HG03565 (cell line): ENCODE data around the gene NFIC.

Experiments used
- ATAC-seq: cut with Tn5 transposase; IDR thresholded peaks from one replicate; pipeline ENCODE4 v1.9.1; 2021; ENCODE audit warnings: mild to moderate bottlenecking, moderate library complexity; ENCODE audit not compliant: unreplicated experiment

Gene NFIC

GRCh38 chr19:3481241-3482090 lies 115.1 kb downstream of the NFIC start:
- ATAC-seq = no peak

DNA sequence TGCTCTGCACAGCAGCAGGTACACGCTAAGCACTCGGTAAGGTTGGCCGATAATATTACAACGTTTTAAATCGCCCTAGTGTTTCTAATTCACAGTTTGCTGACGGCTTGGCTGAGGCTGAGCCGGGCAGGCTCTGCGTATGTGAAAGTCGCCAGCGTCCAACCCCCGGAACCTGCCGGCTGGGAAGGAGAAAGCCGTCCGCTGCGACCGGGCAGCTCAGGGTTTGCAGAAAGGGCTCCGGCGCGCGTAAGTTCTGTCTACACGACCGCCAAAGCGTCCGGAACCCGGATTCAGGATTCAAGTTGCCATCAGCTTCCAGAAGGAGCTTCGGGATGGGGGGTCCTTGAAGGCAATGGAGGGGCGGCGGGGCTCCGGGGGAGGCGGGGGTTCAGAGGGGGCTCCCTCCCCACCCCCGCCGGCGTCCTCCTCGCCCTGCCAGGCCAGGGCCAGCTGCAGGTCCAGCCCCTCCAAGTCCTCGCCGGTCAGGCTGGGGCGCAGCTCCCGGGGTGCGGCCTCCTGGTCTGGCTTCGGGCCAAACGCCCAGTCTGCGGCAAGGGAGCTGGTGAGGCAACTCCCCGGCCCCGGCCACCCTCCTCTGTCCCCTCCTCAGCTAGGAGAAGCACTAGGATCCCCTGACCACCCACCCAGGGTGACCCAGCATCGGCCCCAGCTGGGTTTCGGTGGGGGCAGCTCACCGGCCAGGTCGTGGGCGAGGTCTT lies 116.3 kb downstream of the NFIC start:
- ATAC-seq = no peak

DNA sequence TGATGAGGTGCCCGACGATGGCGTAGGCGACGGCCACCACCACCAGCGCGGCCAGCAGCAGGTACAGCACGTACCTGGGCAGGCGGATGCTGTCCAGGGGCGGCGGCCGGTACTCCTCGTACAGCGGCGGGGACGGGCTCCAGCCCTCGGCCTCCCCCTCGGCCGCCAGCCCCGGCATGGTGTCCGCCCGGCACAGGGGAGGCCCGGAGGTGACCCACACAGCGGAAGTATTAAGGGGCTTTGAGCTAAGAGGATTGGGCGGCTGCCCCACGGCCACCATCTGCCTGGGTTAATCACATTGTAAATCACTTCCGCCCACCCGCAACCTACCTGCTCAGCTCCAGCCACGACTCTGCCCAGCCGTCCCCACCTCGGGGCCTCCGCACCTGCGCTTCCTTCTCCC lies 116.8 kb downstream of the NFIC start, which contains the start of gene SMIM44:
SMIM44 (minus strand) TSS at position 216 of the 403 bp plus-strand sequence; CDS start at position 178, 38 bp downstream.
- no peak for ATAC-seq

DNA sequence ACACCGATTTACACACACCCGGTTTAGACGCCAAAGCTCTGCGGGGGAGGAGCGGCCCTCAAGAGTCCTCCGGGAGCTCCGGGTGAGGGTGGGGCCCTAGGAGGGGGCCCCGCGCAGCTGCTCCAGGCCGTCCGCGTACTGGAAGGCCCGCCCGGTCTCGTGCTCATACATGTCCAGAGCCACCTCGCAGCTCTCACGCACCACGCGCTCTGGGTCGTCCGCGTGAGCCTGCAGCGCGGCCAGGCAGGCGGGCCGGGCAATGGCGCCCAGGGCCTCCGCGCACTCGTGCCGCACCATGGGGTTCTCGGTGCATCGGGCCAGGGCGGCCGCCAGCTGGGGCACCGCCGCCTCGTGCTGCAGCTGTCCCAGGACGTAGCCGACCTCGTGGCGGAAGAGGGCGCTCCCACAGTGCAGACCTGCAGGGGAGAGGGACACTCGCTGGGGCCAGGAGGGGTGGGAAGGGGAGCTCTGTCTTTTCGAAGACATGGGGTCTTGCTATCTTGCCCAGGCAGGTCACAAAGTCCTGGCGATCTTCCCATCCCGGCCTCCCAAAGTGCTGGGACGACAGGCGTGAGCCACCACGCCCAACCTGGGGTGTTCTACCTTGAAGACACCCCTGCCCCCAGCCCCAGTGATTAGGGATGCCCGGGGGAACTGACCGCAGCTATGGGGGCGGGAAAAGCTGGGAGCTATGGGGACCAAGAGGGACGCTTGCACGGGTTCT lies 125.2 kb downstream of the NFIC start:
- no peak for ATAC-seq

- no peak for ATAC-seq
Measured at GRCh38 chr19:3492131-3492839, 125.9 kb downstream of the NFIC start.

DNA sequence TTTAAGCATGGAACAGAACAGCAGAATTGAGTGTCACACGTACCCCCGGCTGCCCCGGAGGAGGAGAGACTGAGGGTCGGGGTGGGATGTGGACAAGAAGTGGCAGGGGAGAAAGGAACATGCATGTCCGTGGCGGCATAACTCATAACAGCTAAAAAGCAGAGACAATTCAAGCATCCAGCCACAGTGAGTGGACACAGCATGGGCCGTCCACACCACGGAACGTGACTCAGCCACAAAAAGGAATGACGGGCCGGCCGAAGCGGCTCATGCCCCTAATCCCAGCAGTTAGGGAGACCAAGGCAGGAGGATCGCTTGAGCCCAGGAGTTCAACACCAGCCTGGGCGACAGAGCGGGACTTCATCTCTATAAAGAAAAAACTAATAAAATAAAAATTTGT lies 126.5 kb downstream of the NFIC start:
- no peak for ATAC-seq

DNA sequence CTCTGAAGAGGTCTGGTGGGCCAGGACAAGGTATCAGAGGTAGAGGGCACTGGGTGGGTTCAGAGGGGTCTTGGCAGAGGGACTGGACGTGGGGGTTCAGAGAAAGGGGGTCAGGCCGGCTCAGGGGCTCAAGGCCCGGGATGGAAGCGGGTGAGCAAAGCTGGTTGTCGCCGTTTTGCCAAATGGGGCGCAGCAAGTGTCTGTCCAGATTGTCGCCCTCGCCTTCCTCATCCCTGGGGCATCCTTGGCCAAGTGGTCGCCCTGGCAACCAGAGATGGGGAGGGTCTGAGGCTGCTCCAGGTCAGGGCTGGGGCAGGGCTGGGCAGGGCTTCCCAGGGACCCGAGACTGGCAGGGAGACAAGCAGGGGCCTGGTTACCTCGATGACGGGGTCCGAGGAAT lies 127.3 kb downstream of the NFIC start:
- ATAC-seq = no peak

- no peak for ATAC-seq
Measured at GRCh38 chr19:3494051-3494450, 127.7 kb downstream of the NFIC start.

DNA sequence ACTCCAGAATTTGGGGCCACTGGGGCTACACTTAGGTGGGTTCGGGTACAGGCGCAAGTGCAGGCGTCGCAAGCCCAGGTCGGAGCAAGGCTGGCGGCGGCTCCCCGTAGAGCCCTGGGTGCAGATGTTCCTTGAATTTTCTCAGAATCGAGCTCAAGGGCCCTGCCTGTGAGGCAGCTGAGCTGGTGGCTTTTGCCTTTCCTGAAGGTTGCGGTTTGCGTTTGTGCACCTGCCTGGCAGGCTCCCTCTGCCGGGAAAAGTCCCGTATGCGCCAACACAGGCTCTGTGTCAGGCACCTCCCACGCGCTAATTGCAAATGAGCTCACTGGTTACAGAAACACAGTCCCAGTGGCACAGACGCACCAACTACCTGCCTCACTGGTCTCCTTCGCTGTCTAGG lies 128.2 kb downstream of the NFIC start:
- ATAC-seq = no peak

DNA sequence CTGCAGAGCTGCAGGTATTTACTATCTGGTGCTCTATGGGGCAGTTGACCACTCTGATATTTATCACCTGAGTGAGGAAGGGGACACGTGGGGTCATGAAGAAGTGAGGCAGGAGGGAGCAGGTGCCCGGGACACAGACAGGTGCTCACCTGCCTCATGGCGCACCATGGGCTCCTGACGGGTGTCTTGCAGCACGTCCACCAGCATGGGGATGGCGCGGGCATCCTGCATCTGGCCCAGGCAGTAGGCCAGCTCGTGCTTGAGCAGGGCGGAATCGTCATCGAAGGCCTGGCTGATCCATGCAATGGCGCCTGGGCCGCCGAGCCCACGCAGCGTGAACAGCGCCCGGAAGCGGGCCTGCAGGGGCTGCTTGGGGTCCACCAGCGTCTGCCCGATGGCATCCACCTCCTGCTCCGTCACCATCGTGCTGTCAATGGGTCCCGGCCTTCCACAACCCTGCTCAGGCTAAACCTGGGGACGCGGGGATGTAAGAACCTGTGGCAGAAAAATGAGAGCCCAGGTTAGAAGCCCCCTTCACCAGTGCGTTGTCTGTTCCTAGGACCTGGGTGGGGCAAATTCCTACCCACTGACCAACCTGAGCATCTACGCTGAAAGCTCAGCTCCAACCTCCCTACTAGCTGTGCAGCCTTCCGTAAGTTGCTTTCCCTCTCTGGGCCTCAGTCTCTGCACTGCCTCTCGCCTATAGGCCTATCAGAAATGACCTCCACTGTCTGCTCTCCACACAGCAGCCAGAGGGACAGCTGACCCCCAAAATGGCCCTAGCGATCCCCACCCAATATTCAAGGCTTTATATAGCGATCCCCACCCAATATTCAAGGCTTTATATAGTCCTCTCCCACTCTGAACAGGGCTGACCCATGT lies 130.2 kb downstream of the NFIC start:
- no peak for ATAC-seq

DNA sequence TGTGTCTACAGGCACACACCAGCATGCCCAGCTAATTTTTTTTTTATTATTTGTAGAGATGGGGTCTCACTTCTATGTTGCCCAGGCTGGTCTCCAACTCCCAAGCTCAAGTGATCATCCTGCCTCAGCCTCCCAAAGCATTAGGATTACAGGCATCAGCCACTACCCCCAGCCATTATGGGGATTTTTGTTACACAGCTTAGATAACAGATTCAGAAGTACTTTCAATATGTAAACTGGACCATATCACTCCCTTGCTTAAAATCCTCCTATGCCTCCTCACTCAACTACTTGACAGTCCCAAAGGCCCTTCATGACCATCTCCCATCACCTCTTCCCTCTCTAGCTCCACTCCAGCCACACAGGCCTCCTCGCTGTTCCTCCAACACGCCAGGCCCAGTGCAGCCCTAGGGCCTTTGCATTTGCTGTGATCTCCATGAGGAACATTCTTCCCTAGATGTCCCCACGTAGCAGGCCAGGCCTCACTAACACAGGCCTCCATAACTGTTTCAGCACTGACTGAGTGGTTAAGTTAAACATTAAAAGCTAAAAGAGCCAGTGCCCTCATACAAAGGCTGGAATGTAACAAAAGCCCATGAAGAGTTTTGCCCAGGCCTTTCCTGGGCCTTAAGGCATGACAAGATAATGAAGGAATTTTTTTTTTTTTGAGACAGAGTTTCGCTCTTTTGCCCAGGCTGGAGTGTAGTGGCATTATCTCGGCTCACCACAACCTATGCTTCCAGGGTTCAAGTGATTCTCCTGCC lies 131.6 kb downstream of the NFIC start:
- no peak for ATAC-seq

GRCh38 chr19:3499738-3500428 lies 133.5 kb downstream of the NFIC start:
- no peak for ATAC-seq

DNA sequence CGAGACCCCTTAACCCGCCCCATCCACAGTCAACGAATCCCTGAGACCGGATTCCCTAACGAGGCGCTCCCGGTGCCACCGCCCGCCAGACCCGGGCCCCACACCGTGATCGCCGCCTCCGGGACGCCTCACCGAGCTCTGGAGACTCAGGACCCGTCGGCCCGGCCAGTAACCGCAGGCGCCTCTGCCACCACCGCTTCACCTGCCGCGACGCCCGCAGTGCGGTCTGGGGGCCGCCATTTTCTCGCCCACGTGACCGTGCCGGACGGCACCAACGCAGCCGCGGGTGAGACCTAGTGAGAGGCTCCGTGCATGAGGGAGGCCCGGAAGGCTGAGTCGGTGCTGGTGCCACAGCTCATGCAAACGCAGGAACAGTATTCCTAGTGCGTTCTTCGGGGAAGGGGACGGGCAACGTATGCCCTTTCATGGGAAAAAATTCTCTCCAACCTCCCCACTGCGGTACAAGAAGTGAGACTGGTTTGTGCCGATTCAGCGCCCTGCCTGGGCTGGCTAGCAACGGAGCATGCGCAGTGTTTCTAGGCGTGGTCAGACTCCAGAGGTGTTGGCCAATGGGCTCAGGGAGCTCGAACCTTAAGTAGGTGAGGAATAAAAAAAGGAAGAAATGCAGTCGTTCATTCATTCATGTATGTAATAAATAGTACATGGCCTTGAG lies 134.2 kb downstream of the NFIC start, which contains the start of gene DOHH:
DOHH (minus strand) TSS at position 246 of the 673 bp plus-strand sequence. CDS start 3,860 bp downstream, outside the sequence.
- ATAC-seq = peak; percentile 82

- ATAC-seq = no peak
Measured at GRCh38 chr19:3501780-3502179, 135.4 kb downstream of the NFIC start.

DNA sequence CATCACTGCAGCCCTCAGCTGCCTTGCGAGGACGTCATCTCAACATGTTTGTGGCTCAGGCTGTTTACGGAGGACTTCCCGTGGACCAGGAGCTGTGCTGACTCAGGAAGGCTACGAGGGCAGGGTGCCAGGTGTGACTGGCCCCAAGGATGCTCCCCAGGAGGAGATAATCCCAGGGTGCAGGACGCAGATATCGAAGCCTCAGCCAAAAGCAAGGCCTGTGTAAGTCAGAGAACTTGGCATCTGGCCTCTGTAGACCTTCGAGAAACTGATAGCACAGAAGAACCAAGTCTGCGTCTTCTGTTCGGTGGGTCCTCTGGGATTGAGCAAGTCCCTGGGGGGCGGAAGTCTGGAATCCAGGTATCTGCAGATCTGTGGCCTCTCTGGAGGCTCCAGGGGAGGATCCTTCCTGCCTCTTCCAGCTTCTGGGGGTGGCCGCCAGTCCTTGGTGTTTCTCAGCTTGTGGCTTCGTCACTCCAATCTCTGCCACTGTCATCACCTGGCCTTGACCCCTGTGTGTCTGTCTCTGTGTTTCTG lies 136.7 kb downstream of the NFIC start:
- no peak for ATAC-seq

GRCh38 chr19:3504735-3505134 lies 138.4 kb downstream of the NFIC start:
- no peak for ATAC-seq

- peak; percentile 88 for ATAC-seq
Measured at GRCh38 chr19:3505598-3506383, 139.4 kb downstream of the NFIC start, which contains the start of gene FZR1. Gene FZR1, plus strand, starts transcription at chr19:3506311. Its CDS starts 16,679 bp downstream, at chr19:3522990.
